OCI-LY7 (cell line): ENCODE measurements around the gene MAGI1. TPM values are rescaled to one million over a fixed set of nuclear protein-coding genes. Genes with fewer than 3 reads are reported as not detected.

Experiments used
- BruUV-seq: library from RNA; stranded (reverse); fragments of 400-500 nt; replicated peaks from 2 replicates; lab custom pipeline; 2021; lab: Mats Ljungman, UMichigan
- CTCF ChIA-PET: fragments of 300-600 bp; sonication (Branson Sonifier 250); formaldehyde crosslinking; loops from one replicate; lab custom pipeline; 2022; ENCODE audit warnings: antibody characterized with exemption; ENCODE audit not compliant: unreplicated experiment; lab: Charles Lee
- POLR2A ChIA-PET: fragments of 300-600 bp; sonication (Branson Sonifier 250); formaldehyde crosslinking; loops from one replicate; lab custom pipeline; 2022; ENCODE audit warnings: antibody characterized with exemption; lab: Charles Lee
- DNase-seq: peaks from one replicate; pipeline ENCODE4 v3.0.0-alpha.2; 2015; ENCODE audit warnings: low spot score
- H2AFZ ChIP-seq: fragments of 200-600 bp; sonication (generic), shearing (Covaris generic); 2 replicates; pipeline ENCODE4 v1.6.1; 2014; ENCODE audit warnings: mild to moderate bottlenecking, antibody characterized with exemption, low read length, moderate library complexity
- H3K27ac ChIP-seq: fragments of 200-600 bp; sonication (generic); 2 replicates; pipeline ENCODE4 v1.5.1; 2014; ENCODE audit warnings: mixed run types, low read depth, mild to moderate bottlenecking, moderate library complexity, low read length, inconsistent platforms; ENCODE audit not compliant: poor library complexity, severe bottlenecking
- H3K36me3 ChIP-seq: fragments of 200-600 bp; sonication (generic); 2 replicates; pipeline ENCODE4 v1.6.1; 2014; ENCODE audit warnings: mild to moderate bottlenecking, antibody characterized with exemption, low read length, moderate library complexity, mixed read lengths; ENCODE audit not compliant: insufficient read depth
- H3K4me1 ChIP-seq: fragments of 200-600 bp; sonication (generic); 2 replicates; pipeline ENCODE4 v1.5.1; 2014; ENCODE audit warnings: mild to moderate bottlenecking, low read length; ENCODE audit not compliant: insufficient read depth, poor library complexity, severe bottlenecking
- H3K4me2 ChIP-seq: fragments of 200-600 bp; sonication (generic); 2 replicates; pipeline ENCODE4 v1.6.1; 2014; ENCODE audit warnings: mild to moderate bottlenecking, low read length
- H3K4me3 ChIP-seq: fragments of 200-600 bp; sonication (generic); 2 replicates; pipeline ENCODE4 v1.5.1; 2014; ENCODE audit warnings: mild to moderate bottlenecking, low read depth, low read length; ENCODE audit not compliant: poor library complexity, severe bottlenecking
- H3K79me2 ChIP-seq: fragments of 200-600 bp; sonication (generic); 2 replicates; pipeline ENCODE4 v1.6.1; 2016; ENCODE audit warnings: low read depth, mild to moderate bottlenecking, low read length, moderate library complexity, mixed read lengths; ENCODE audit not compliant: insufficient read depth
- H3K9me2 ChIP-seq: fragments of 200-600 bp; sonication (generic); 2 replicates; pipeline ENCODE4 v1.6.1; 2016; ENCODE audit warnings: mild to moderate bottlenecking, low read length, mixed read lengths; ENCODE audit not compliant: insufficient read depth
- H3K9me3 ChIP-seq: fragments of 200-600 bp; sonication (generic); 2 replicates; pipeline ENCODE4 v1.6.1; 2014; ENCODE audit warnings: mild to moderate bottlenecking, mixed run types, low read length, mixed read lengths
- H4K20me1 ChIP-seq: fragments of 200-600 bp; sonication (generic); 2 replicates; pipeline ENCODE4 v1.6.1; 2014; ENCODE audit warnings: mild to moderate bottlenecking, antibody characterized with exemption, low read length, moderate library complexity, mixed read lengths; ENCODE audit not compliant: insufficient read depth
- CTCF ChIP-seq: fragments of 200-600 bp; sonication (generic); conservative IDR thresholded peaks from 2 replicates; pipeline ENCODE4 v1.5.1; 2014; ENCODE audit warnings: mild to moderate bottlenecking, antibody characterized with exemption, low read length, moderate library complexity, mixed read lengths
- EZH2phosphoT487 ChIP-seq: fragments of 200-600 bp; sonication (generic); IDR thresholded peaks from 2 replicates; pipeline ENCODE4 v1.6.1; 2018; ENCODE audit warnings: low read depth, borderline replicate concordance, mild to moderate bottlenecking, mixed run types, antibody characterized with exemption, low read length, moderate library complexity, mixed read lengths
- intact Hi-C: fragments of 100-400 bp; cut with micrococcal nuclease; formaldehyde crosslinking; loops from one replicate; pipeline ENCODE4 v1.10.0; 2022; ENCODE audit not compliant: unreplicated experiment
- total RNA-seq, 2 experiments: library from RNA; depleted of rRNA in 1 of 2; stranded (reverse); fragments of >200 nt in 1 of 2; shearing (Covaris generic) in 1 of 2; gene quantifications; 2 replicates each; pipeline ENCODE4 v1.2.3, GENCODE V29; 2014 to 2022

The MAGI1 gene
- total RNA-seq, 2 experiments from 2014 or later, result 0.63 to 2.5 TPM

- H3K9me2 ChIP-seq, result no peaks in the 10 kb centered on the region
- no TSS peak for BruUV-seq
- no peak overlapping the region for H3K4me3 ChIP-seq
- intact Hi-C loops, result loop anchor here (10.0 kb wide), 1 partner anchor 65 kb away; no protein-coding TSS in a partner anchor
- ChIA-PET POLR2A (no interaction called here), CTCF (no interaction called here)
- no peaks in the 10 kb centered on the region for H3K79me2 ChIP-seq
- no peaks in the 10 kb centered on the region for H3K4me1 ChIP-seq
- no peak overlapping the region for H2AFZ ChIP-seq
- DNase-seq, result no peak
- H3K36me3 ChIP-seq, result no peaks in the 10 kb centered on the region
- H4K20me1 ChIP-seq, result no peaks in the 10 kb centered on the region
- TF ChIP-seq CTCF, result no peak
- TF ChIP-seq EZH2phosphoT487, result no peak
- H3K9me3 ChIP-seq, result no peaks in the 10 kb centered on the region
- H3K4me2 ChIP-seq, result no peak overlapping the region
- H3K27ac ChIP-seq, result no peak overlapping the region
Observed at GRCh38 chr3:65999606-66000005, 39.1 kb downstream of the MAGI1 start.

GRCh38 chr3:65996589-65996988 lies 42.1 kb downstream of the MAGI1 start:
- H3K79me2 ChIP-seq, result no peaks in the 10 kb centered on the region
- H3K27ac ChIP-seq, result no peak overlapping the region
- H3K4me1 ChIP-seq, result no peaks in the 10 kb centered on the region
- H2AFZ ChIP-seq, result no peak overlapping the region
- H3K9me2 ChIP-seq, result no peaks in the 10 kb centered on the region
- no peak for DNase-seq
- intact Hi-C loops, result loop anchor here (10.0 kb wide), 1 partner anchor 62 kb away; no protein-coding TSS in a partner anchor
- TF ChIP-seq CTCF (no peak), EZH2phosphoT487 (no peak)
- H4K20me1 ChIP-seq, result no peaks in the 10 kb centered on the region
- ChIA-PET POLR2A (no interaction called here), CTCF (no interaction called here)
- H3K4me2 ChIP-seq, result no peak overlapping the region
- no peaks in the 10 kb centered on the region for H3K9me3 ChIP-seq
- H3K4me3 ChIP-seq, result no peak overlapping the region
- H3K36me3 ChIP-seq, result no peaks in the 10 kb centered on the region
- BruUV-seq, result no TSS peak

- CTCF ChIA-PET, result no interaction called here
Observed at GRCh38 chr3:65995515-65995914, 43.2 kb downstream of the MAGI1 start.

More at GRCh38 chr3:65995515-65995914, 43.2 kb downstream of the MAGI1 start:
- no peak overlapping the region for H2AFZ ChIP-seq
- H3K27ac ChIP-seq, result no peak overlapping the region
- no peak overlapping the region for H3K4me2 ChIP-seq
- POLR2A ChIA-PET, result interaction anchor here (1.1 to 1.3 kb wide), 2 partner anchors 10 to 11 kb away, joined by 3 read pairs; no protein-coding TSS in a partner anchor
- no peak for TF ChIP-seq CTCF
- no peak for TF ChIP-seq EZH2phosphoT487
- no peaks in the 10 kb centered on the region for H3K9me3 ChIP-seq
- H3K79me2 ChIP-seq, result no peaks in the 10 kb centered on the region
- H3K4me1 ChIP-seq, result no peaks in the 10 kb centered on the region
- intact Hi-C loops, result loop anchor here (10.0 kb wide), 1 partner anchor 61 kb away; no protein-coding TSS in a partner anchor
- no TSS peak for BruUV-seq
- no peak overlapping the region for H3K4me3 ChIP-seq
- H3K9me2 ChIP-seq, result no peaks in the 10 kb centered on the region
- DNase-seq, result no peak
- H3K36me3 ChIP-seq, result no peaks in the 10 kb centered on the region
- H4K20me1 ChIP-seq, result no peaks in the 10 kb centered on the region
